HG03103 (cell line): ENCODE data around the gene SETD4.
"Not testable (repeated sequence)": the region's sequence is repeated elsewhere in the genome, so short reads cannot be mapped to it uniquely, and the experiment has no call there.

Experiments
- ATAC-seq: cut with Tn5 transposase; IDR thresholded peaks from one replicate; pipeline ENCODE4 v1.9.1; 2021; ENCODE audit warnings: low read depth; ENCODE audit not compliant: unreplicated experiment

SETD4 gene, protein sequence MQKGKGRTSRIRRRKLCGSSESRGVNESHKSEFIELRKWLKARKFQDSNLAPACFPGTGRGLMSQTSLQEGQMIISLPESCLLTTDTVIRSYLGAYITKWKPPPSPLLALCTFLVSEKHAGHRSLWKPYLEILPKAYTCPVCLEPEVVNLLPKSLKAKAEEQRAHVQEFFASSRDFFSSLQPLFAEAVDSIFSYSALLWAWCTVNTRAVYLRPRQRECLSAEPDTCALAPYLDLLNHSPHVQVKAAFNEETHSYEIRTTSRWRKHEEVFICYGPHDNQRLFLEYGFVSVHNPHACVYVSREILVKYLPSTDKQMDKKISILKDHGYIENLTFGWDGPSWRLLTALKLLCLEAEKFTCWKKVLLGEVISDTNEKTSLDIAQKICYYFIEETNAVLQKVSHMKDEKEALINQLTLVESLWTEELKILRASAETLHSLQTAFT

GRCh38 chr21:36060159-36060921, at the start of gene SETD4:
Gene SETD4 (minus strand): TSS chr21:36060526. CDS start chr21:36058888, 1,638 bp downstream.
- ATAC-seq = peak; percentile 77

DNA sequence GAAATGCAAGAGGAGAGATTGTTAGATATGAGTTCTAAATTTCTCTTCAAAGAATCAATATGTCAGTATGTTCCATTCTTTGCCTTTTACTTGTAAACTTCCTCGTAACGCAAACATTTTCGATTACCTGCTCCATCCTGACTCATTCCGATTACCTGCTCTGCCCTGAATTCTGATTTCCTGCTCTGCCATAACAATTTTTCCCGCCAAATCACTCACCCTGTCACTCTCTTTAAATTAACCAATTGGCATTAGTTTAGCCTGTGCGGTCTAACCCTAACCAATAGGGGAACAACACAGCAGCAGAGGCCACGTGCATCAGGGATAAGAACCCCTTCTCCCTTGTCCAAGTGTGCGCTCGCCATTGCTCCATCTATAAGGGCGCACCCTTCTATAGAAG, 49.5 kb upstream of the SETD4 start:
- no peak for ATAC-seq

- ATAC-seq = no peak
These were observed 45.1 kb upstream of the SETD4 start for GRCh38 chr21:36105327-36105842.

DNA sequence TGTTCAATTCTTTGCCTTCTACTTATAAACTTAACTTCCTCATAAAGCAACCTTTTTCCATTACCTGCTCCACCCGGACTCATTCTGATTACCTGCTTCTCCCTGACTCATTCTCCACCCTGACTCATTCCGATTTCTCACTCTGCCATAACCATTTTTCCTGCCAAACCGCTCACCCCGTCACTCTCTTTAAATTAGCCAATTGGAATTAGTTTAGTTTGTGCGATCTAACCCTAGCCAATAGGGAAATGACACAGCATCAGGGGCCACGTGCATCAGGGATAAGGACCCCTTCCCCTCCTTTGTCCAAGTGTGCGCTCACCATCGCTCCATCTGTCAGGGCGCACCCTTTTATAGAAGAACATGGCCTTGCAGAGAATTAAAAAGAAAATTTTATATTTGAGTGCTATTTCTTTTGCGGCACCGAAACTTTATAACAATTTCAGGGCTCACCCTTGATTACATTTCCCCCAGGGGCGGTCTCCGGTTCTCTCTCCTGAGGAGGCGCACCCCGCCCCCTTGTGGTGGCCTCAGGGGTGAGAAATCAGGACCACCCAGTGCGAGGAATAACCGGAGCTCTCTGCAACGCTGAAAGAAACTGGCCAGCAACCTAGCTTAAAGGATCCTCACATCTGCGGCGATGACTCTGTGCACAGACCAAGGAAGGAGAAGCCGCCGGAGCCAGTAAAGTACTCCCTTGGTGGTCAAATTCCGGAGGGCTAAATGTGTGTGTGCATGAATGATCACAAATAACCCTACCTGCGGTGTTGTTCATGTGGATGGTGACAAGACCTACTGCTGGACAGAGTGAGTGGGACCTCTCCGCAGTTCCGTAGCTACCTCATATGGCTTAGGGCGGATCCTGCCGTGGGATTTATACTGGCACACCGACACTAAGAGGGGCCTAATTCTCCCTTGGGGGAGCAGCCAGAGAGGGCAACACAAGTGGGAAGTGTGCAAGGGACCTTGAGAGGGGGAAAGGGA, 44.3 kb upstream of the SETD4 start:
- no peak for ATAC-seq

DNA sequence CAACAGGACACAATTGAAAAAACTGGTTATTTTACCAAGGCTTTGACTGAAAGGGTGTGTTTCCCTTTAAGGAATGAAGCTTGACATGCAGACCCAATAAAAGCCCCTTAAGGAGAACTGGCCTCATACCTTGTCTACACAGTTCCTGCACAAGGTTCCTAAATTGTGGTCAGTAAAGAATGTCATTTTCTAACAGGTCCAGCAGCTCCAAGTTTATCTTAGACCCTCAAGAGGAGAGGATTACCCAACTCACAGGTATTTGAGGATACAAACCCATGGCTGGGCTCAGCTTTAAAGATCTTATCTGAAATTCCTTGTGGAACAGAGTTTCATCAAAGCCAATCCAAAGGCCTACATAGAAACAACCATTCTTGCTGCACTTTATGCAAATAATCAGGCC, 43.1 kb upstream of the SETD4 start:
- ATAC-seq = no peak

DNA sequence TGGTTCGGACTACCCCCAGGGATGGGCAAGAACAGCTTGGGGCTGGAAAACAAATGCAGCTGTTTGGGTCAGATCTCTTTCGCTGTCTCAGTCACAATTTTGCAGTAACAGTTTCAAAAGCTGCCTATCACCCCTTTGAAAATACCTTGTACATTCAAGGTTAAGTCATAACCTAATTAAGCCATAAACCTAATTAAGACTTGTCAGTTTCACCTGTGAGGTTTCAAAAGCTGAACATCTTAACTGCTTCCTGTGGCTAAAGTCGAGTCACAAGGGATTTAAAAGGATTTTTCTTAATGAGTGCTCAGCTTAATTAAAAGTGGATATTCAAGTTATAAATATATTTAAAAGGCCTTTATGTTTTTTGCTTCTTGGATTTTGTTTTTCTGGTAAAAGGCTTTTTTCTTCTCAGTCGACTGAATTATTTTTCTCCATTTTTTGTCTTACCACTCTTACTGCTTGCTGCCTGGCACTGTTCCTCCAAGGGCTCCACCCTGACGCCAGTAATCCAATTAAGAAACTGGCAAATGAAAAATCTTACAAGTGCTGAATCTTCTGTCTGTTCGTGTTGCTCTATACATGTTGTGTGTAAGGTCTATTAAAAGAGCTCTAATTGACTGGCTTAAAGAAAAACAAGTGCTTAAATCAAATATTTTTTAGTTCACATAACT, 40.8 kb upstream of the SETD4 start:
- no peak for ATAC-seq

DNA sequence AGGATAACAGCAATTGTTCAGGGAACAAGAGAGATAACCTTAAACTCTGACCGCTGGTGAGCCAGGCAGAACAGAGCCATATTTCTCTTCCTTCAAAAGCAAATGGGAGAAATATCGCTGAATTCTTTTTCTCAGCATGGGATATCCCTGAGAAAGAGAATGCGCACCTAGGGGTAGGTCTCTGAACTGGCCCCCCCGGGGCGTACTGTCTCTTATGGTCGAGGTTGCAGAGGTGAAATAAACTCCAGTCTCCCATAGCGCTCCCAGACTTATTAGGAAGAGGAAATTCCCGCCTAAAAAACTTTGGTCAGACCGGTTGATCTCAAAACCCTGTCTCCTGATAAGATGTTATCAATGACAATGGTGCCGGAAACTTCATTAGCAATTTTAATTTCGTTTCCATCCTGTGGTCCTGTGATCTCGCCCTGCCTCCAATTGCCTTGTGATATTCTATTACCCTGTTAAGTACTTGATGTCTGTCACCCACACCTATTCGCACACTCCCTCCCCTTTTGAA, 39.4 kb upstream of the SETD4 start:
- not testable (repeated sequence) for ATAC-seq

DNA sequence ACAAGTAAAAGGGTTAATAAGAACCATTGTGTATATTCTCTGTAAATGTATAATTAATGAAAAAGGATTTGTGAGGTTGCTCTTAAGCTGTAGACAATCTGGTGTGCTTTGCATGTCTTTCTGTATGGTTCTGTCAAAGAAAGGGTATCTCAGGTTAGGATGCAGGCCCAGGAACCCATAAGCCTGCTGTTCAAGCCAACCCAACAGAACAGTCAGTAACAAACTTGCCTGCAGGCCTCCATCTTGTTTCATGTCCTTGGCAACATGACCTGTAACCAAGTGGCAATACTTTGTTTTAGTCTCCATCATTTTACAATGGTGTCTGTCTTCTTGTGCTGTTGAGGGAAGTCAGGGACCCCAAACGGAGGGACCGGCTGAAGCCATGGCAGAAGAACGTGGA, 38.7 kb upstream of the SETD4 start:
- ATAC-seq = no peak

GRCh38 chr21:36098182-36098532, 37.8 kb upstream of the SETD4 start:
- ATAC-seq = no peak

DNA sequence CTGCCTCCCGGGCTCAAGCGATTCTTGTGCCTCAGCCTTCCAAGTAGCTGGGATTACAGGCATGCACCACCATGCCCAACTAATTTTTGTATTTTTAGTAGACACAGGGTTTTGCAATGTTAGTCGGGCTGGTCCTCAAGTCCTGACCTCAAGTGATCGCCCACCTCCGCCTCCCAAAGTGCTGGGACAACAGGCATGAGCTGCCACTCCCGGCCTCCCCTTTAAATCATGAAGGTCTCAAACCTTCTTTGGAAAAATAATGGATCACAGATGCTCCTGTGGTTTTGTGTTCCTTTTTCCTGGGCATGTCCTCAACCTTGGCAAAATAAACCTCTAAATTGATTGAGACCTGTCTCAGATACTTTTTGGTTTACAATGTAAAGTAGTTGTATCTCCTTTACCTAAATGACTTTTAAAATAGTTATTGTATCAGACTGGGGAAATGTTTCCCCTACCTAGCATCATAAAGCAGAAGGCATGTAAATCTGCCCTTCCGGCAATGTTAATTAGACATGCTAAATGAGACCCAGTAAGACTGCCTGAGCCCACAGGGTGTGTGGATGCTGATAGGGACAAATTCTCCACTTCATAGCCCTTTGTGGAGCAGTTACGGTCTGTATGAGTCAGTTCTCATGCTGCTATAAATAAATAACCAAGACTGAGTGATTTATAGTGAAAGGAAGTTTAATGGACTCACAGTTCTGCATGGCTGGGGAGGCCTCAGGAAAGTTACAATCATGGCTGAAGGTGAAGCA, 37.3 kb upstream of the SETD4 start:
- ATAC-seq = no peak

- no peak for ATAC-seq
These were observed 36.3 kb upstream of the SETD4 start for GRCh38 chr21:36096398-36097290.

GRCh38 chr21:36093512-36093911, 33.2 kb upstream of the SETD4 start:
- no peak for ATAC-seq

- no peak for ATAC-seq
These were observed 32.4 kb upstream of the SETD4 start for GRCh38 chr21:36092681-36093080.

DNA sequence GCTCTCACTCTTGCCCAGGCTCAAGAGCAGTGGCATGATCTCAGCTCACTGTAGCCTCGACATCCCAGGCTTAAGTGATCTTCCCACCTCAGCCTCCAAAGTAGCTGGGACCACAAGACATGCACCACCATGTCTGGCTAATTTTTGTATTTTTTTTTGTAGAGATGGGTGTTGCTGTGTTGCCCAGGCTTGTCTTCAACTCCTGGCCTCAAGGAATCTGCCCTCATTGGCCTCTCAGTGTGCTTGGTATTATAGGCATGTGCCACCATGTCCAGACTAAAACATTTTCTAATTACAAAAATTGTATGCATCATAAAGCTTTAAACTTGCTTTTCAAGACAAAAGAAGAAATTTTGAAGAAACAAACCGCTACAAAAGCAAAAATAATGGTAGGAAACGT, 29.6 kb upstream of the SETD4 start:
- no peak for ATAC-seq

DNA sequence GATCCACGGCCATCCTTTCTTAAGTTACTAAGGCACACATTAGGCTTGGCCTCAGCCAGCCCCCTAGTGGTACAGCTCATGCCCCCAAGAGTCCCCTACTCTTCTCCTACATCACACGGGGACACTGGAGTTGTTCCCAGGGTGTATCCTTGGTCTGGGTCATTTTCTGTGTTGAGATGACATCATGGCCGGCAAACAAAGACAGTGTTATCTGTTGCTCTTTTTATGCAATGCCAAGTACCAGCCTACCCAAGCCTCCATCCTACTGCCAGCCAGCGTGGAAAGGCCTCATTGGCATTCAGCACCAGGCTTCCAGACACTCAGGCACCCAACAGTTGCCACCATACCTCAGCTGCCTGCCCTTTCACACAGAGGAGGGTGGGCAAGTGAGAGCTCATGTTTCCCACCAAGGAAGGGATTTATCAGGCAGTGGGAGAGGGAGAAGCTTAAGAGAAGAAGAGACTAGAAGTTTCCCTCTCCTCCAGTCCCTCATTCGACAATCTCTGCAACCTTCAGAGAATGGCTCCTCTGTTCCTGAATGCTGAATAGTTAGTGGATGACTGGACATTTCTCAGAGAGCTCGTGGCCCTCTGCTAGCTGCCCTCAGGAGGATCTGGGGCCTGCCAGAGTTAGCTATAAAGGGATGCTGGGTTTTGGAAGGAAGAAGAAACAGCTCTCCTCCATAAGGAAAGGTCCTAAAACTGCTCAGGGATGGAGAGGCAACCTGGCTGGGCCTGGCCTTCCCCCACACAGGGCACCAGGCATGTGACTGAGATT, 27.2 kb upstream of the SETD4 start:
- ATAC-seq = no peak

- no peak for ATAC-seq
These were observed 21.9 kb upstream of the SETD4 start for GRCh38 chr21:36082237-36082664.

DNA sequence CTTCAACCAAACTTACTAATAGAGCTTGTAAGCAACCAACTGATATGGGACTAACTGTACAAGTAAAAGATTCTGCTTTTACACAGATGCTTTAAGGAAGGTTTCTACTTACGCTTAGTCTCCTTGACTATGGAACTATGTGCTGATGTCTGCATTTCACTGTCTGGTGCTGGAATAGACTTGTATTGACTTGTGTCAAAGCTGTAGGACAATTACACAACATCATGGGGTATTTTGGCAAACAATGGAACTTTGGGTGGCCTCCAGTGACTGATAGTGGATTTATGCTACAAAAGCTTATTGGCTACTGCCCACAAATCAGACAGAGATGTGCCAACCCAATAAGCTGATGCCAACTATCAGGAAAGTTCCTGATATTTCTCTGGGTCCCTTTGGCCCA, 20.1 kb upstream of the SETD4 start:
- ATAC-seq = no peak
